ENCODE results near the gene SMIM38.

GRCh38 chr11:69186316-69187260 lies 30.9 kb downstream of the SMIM38 start:
- TF ChIP-seq CTCF (IDR thresholded peaks at IDR 0.05 in 8 of 11, conservative IDR thresholded peaks at IDR 0.05 in 3 of 11) (no peak), POLR2A (IDR thresholded peaks at IDR 0.05) (no peak), POLR2AphosphoS5 (IDR thresholded peaks at IDR 0.05) (no peak)

Measured in spleen (tissue), 7 donors.